ENCODE measurements around the gene PARD3.
A peak's percentile ranks its signal among the peaks of the same experiment; 100 is the strongest.
"Not testable (repeated sequence)": the region's sequence is repeated elsewhere in the genome, so short reads cannot be mapped to it uniquely, and the experiment has no call there.

PARD3 gene

DNA sequence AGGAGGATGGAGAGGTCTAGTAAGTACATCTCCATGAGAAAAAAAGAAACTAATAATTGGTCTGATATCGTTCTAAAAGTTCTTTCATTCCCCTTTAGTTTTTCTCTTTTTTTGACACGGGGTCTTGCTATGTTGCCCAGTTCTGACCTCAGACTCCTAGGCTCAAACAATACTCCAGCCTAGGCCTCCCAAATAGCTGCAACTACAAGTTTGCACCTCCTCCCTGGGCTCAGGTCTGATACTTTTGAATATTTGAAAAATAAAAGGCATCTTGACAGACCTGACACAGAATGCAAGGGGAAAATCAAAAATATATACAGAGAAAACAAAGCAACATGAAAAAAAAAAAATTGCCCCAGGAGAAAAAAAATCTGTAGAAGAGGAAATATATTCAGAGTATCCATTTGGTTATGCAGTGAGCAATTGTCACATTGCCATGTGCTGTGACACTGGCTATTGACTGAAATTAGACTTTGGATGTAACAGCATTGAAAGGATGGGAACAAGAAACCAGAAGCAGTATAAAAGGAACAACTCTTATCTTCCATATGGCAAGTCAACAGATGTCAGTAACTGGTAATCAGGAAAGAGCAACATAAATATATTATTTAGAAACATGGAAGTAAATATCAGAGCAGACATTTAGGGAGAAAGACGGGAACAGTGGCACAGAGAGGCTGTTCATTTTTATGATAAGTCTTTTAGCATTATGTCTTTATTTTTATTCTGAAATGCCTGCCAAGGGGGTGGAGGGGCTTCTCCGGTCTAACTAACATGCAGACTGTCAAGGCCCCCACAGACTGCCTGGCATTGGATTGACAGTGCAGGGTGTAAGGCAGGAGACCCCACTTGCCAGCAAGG is 408.4 kb downstream of the PARD3 start:
- DNase-seq, result no peak

DNA sequence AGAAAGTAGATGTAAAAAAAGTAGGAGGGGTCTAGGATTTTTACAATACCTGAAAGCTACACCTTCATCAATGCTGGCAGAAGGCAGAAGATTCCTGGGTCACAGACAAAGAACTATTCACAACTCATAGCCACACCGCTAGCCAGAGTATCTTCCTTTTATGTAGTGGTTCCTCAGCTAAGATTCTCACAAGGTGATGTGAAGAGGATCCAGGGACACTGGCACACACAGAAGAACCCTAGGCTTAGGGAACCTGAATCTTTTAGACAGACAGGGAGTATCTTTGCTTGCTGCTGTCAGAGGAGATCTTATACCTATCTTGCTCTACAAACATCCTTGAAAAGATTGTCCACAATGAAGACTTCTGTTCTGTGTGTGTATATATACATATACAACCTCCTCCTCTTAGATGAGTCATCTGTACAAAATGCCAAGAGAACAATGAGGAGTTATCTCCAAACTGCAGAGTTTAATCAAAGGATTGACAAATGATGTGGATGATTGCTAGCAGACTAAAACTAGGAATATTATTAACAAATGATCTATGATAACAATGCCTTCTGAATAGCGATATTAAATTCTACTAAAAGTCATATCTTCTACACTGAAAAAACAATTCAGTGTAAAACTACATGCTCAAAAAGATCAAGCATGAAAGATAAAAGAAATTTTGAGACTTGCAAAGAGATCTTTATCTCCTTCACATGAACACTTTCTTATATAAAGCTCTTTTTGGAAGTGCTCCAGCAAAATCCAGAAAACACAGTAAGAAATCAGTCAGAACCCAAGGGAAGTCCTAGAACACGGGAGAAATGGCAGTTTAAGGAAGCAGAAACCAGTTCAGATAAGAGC is 409.3 kb downstream of the PARD3 start:
- no peak for DNase-seq

DNA sequence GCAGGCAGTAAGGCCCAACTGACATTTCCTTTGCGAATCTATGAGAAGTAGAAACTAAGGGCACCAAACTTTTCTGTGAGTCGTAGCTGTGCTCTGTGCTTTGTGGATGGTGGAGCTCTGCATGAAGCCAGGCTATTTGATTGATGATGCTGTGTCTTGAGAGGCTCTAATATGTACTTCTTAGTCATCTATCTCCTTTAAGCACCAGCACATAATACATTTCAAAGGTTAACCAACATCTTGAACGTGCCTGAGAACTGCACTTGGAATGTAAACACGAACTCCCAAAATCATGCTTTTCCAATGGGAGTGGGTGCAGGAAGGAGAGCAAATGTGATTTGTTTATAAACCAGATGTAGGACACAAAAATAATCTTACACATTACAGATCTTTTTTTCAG is 411.6 kb downstream of the PARD3 start:
- no peak for DNase-seq

DNA sequence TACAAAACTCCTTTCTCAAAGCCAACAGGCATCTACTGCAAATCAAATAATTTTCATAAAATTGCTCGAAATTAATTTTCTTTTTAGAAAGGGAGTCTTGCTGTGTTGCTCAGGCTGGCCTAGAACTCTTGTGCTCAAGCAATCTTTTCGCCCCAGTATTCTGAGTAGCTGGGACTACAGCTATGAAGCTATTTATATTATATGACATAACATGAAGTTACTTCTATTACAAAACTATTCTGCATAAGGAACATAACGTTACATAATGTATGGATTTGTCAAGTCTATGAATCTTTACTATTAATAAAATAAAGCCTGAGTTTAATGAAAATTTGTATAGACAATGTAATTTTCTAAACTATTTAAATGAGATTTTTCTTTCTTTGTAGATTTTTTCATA is 415.0 kb downstream of the PARD3 start:
- DNase-seq, result no peak

DNA sequence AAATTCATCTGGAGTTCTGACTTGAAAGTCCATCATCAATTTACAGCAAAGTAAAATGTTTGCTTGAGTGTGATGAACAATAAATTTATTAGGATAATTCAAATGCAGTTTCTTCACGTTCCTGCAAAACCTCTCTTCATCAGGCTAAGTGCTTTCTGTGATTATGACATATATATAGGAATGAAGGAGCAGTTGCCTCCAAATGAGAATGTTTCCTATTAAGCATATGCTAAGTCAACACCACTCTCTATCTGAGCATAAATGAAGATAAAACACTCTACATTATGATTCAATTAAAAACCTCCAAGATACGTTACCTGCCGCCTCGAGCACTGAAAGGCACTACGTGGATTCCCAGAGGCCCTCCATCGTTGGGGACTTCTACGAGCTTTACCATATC is 416.1 kb downstream of the PARD3 start:
- DNase-seq, result no peak

DNA sequence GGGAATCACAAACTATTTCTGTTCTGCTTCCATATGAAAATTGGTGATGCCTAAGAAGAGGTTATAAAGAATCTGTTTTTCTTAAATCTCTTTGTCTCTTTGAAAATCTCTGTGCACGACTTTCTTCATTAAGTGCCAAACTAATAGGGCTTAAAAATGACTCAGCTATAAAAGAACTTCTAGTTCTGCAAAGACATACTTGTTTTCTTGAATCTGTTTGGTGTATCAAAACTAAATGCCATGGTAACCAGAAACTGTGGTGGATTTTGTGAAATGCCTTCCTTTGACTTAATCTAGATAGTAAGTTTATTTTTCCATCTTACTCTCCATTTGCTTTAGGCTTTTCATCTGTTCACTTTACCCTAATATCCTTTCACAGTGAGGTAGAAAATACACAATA is 417.8 kb downstream of the PARD3 start:
- no peak for DNase-seq

DNA sequence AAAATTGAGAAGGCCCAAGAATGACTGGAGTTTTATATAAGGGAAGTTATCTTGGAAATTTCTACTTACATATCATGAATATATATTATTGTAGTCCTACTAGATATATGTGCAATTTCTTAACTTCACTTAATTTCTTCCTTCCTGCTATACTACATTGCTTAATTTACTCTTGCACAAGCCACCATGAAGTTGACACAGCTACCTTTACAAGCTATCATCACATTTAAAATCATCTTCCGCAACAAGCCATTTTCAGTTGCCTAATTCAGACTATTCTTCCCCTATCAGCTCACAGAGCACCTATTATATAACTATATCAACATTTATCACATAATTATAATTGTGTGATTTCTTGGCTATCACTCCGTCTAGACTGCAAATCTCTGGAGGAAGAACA is 418.4 kb downstream of the PARD3 start:
- no peak for DNase-seq

DNA sequence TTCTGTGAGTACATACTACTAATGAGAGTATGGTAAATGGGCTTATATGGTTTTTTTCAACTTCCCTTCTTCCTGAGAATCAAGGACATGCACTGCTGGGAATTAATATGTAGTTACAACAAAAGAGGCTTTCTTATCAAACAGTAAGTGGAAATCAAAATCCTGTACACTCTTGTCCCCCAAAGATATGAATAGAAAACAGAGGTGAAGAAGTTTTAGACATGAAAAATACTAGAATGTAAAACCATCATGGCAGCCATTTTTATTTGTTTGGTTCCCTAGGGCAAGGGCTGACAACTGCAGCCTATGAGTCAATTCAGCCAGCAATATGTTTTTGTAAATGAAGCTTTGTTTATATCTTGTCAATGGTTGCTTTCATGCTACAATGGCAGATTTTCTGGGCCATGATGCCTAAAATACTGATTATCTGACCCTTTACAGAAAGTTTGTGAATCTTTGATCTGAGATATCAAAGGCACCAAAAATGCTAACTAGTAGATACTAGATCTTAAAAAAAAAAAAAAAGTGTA is 422.4 kb downstream of the PARD3 start:
- DNase-seq, result no peak

DNA sequence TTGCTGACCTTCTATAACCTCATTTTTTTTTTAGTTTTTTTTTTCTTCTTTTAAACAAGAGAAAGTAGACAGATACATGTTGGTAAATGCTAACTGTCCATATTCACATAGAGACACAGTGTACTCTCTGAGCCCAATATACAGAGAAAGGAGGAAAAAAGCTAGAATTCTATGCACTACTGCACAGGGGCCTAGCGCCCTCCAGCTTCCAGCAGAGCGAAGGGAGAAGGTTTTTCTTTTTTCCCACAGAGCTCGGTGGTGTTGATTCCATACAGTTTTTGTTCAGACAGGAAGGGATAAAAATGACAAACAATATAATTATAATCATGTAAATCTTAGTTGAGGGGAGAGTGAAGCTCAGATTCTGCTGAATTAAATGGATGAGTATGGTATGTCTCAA is 423.9 kb downstream of the PARD3 start:
- not testable (repeated sequence) for DNase-seq

DNA sequence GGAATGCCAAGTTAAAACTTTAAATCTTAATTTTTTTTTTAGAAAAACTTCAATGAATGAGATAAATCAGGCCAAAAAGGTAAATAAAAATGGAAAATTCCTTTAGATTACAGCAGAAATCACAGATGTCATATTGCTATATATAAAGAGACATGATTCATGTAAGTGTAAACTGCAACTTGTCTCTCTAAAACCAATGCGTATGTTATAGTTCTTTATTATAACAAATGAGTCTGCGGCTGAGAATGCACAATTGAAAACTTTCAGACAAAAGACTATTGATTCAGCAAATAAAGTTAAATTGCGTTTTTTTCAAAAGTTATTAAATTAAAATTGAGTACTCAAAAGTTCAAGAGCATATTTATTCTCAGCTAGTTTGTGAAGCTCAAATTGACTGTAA is 425.3 kb downstream of the PARD3 start:
- no peak for DNase-seq

DNA sequence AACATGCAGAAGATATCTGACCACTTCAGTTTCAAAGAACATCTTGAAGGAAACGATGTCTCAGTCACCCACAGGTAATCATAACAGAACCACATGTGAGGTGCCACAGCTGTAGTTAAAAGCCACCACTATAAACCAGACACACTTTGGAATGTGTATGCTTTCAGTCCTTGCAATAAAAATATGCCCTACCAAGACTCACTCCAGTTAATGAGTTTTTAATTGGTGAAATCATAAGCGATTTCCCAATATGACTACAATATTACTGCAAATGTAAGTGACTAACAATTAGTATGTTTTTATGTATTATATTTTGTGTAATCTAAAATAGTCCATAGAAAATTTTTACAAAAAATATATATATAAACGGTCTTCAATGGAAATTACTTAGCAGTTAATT is 428.2 kb downstream of the PARD3 start:
- DNase-seq, result no peak

DNA sequence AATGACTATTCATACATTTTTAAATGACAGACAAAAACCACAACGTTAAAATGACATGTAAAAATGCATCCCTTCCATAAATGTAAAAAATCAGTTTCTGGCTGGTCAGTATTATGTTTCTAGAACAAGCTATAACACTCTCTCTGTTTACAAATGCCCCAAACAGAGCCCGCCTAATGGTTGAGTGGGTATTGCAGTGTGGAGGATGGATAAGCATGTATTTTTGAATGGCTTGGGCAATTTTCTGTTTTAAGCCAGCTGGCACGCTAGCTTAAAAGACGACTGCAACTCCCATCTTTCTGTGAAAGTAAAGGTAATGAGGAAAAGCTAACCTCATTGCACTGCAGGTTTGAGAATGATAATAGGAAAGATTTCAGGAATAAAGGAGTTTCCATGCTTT is 430.7 kb downstream of the PARD3 start:
- DNase-seq, result no peak

DNA sequence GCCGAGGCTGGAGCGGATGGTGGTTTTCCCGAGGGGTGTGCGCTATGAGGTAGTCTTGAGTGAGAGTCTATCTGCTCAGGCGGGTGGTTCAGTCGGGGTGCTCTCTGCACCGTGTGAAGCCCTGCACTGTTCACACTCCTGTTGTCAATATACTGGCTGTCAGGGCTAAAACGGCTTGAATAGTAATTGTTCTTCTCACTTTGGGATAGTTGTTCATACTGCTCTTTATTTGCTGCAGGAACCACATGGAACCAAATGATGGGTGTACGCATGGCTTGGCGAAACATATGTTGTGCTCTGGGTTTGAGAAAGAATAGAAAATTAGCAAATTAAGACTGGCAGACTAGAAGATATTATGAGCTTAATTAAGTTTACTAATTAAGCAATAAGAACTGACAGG is 432.5 kb downstream of the PARD3 start:
- DNase-seq, result no peak

DNA sequence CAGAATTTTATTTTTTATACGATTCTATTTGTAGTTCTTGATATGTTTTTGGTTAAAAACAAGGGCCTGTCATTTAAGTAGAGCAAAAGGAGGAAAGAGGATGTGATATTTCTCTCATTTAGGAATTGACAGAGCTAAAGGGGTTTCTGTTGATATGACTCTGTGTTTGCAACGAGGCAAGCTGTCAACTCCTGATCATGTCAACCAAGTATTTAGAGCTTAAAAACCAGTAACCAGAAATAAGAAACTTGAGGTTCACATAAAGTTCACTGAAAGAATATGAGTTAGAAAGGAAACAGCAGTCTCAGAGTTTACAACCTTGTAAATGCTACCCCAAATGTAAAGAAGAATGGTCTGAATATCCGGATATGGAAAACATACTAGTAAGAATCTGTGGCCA is 434.2 kb downstream of the PARD3 start:
- DNase-seq, result no peak

DNA sequence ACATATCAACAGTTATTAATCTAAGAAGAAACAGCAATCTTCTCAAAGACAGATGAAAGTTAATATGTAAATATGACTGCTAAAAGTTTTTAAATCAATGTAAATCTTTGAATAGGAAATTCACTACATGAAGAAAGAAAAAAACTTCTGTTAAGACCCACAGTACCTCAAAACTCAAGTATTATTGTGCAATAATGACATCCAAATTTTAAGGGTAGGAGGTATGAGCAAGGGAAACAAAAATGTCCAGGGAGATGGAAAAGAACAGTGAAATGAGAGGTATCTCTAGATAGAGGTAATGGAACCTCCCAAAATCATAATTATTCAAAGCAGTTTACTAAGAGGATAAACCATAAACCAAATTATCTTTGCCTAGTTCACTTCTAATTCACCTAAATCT is 436.8 kb downstream of the PARD3 start:
- DNase-seq, result no peak

DNA sequence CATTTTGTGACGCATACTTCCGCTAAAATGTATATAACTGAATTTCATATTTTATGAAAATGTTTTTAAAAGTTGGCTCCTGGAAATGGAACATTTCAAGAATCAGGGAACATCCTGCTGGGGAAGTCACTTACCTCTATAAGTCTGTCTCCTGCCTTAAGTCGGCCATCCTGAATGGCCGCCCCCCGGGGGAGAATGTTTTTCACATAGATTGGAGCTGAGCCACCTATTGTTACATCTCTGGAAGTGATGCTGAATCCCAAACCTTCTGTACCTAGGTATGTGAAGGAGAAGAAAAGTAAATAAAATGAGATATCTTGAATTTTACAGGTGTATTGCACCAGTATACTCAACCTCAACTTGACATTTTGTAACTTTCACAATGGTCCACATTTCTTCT is 437.3 kb downstream of the PARD3 start:
- DNase-seq, result no peak

DNA sequence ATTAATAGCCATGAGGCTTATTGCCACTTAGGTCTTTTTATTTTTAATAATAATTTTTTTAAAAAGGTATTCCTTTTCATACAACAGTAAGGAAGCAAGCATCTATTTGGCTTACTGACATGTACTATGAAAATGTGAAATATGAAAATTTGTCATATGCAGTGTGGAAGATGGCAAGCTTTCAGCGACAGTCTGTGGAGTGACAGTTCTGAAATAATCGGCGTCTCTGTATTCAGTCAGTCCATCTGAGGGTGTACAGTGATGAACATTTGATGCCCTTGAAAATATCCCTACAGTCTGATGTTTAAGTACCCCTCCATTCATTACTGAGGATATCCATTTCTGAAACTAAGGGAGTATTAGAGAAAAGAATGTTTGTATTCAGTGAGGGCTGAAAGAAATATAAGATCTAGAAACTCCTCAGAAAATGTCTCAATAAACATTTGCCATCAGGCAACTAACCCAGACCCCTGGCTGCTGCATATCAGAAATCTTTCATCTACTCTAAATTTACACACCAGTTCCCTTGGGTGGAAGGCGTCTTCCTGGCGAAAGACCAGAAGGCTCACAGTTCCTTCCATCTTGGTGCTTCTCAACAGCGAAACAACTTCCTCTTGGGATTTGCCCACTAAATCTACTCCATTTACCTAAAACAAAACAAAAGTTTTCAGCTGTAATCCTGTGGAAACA is 440.6 kb downstream of the PARD3 start:
- peak; percentile 35 for DNase-seq

DNA sequence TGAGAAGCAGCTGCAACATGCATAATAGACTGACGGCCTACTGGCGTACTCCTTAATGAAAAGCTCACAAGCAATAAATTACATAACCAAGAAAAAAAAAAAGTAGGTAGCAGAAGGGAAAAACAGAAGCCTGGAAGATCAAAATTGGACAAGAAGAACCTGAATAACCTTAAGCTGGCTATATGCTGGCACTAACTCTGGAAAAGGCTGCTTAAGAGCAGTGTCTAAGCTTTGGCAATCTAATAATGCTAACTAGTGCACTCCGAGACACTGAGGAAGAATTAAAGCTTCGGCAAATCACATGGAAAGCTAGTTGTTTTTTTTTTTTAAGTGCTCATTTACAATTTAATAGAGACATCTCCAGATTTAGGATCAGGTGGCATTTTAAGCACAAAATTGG is 441.9 kb downstream of the PARD3 start:
- no peak for DNase-seq

DNA sequence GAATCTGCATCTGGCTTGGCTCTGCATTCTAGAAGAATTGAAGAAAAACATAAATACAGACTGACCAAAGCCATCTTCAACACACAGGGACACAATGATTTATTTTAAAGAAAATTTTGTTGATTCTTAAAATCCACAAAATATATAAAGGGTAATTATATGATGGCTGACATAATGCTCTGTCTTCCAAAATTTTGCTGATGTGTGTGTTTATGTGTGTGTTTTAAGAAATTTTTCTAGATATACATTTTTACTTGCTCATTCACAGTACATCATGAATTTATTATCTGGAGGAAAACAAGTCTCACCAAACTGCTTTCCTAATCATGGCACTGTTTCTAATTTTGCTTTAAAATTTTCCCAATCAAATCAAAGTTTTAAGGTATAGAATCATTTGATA is 442.6 kb downstream of the PARD3 start:
- DNase-seq, result no peak

DNA sequence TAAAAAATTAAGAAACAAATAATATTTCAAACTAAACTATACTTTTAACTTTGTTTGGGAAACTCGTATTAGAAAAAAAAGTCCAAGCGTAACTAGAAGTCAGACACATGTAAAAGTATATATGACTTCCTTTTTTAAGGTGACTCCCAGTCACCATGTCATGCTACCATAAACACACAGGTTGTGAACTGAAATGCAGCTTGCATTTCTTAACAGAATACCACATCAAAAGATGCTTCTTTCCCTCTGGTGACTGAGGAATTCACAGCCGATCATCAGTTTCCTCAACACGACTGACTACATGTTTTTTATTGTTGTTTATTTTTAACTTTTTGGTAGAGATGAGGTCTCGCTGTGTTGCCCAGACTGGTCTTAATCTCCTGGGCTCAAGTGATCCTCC is 445.0 kb downstream of the PARD3 start:
- no peak for DNase-seq

DNA sequence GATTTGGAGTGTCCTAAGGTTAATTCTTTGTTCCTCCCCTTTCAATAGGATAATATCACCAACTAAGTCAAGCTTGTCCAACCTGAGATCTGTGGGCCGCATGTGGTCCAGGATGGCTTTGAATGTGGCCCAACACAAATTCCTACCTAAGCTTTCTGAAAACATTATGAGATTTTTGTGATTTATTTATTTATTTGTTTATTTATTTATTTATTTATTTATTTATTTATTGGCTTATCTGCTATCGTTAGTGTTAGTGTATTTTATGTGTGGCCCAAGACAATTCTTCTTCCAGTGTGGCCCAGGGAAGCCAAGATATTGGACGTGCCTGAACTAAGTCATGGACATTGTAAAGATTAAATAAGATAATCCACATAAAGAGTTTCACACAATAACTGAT is 446.0 kb downstream of the PARD3 start:
- no peak for DNase-seq

DNA sequence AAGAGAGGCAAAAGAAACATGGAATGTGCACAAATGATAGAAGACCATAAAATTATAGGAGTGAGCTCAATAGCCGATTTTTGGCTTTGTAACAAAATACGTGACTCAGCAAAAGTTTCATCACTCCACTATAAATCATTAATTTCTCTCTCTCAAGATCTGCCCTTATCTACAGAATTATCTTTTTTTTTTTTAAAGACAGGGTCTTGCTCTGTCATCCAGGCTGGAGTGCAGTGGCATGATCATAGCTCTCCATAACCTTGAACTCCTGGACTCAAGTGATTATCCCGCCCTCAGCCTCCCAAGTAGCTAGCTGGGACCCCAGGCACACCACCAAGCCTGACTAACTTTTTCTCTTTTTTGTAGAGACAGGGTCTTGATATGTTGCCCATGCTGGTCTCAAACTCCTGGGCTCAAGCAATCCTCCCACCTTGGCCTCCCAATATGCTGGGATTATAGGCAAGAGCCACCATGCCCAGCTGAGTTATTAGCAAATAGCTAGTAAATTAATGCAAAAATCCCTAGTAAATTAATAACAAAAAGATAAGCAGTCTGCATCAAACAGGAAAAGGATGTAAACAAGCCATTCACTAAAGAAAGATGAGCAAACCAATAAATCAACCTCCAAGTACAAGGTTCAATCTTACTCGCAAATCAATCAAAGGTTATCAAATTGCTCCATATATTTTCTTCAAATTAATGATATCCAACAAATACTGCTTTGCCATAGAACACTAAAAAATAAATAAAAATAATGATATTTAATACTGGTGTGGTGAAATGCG is 450.7 kb downstream of the PARD3 start:
- DNase-seq, result no peak

DNA sequence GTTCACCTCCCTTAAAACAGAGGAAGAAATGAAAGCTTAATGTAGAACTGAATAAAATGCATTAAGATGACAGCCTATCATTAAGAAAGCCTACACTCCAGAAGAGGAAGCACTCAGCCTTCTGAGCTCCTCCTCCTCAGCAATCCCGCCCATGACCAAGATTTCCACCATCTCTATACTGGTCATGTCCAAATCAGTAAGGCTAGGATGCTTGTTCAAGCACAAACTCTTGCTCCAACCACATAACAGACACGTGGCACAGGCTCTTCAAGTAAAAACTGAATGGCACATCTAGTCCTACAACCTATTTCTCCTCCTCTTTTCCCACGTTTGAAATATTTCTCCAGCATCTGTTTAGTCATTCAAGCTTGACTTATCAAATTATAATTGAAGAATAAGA is 454.1 kb downstream of the PARD3 start:
- no peak for DNase-seq

Measured in femur (tissue), 1 donor.